Keratinocyte (primary cell): ENCODE results near the gene FREM2. TPM values are rescaled to one million over a fixed set of nuclear protein-coding genes. Genes with fewer than 3 reads are reported as not detected.

Source experiments
- DNase-seq: peaks from one replicate; pipeline ENCODE4 v3.0.0-alpha.2; 2011; ENCODE audit warnings: low read depth, missing footprints, low spot score
- FAIRE-seq: peaks from 2 replicates; lab custom pipeline; 2011; peaks lifted over from hg19 to GRCh38; lab: Jason Lieb, UNC
- H2AFZ ChIP-seq: 2 replicates; pipeline ENCODE4 v1.6.0; 2012; ENCODE audit warnings: low read length, control low read depth, inconsistent platforms; ENCODE audit not compliant: control insufficient read depth
- H3K27ac ChIP-seq: 2 replicates; pipeline ENCODE4 v1.5.1; 2011; ENCODE audit warnings: low read length; ENCODE audit not compliant: control insufficient read depth, insufficient read depth
- H3K27me3 ChIP-seq: 3 replicates; pipeline ENCODE4 v1.6.0; 2011; ENCODE audit warnings: low read length; ENCODE audit not compliant: control insufficient read depth, insufficient read depth; ENCODE audit errors: extremely low read depth
- H3K36me3 ChIP-seq, 2 experiments: 2 replicates in 1 of 2; 3 replicates in 1 of 2; pipeline ENCODE4 v1.5.1; 2011; ENCODE audit warnings: low read length in 2 of 2, mild to moderate bottlenecking in 1 of 2; ENCODE audit not compliant: control insufficient read depth in 2 of 2, insufficient read depth in 2 of 2; ENCODE audit errors: extremely low read depth in 1 of 2
- H3K4me1 ChIP-seq: 3 replicates; pipeline ENCODE4 v1.5.1; 2011; ENCODE audit warnings: low read length; ENCODE audit not compliant: control insufficient read depth, insufficient read depth; ENCODE audit errors: extremely low read depth
- H3K4me2 ChIP-seq: 3 replicates; pipeline ENCODE4 v1.6.0; 2011; ENCODE audit warnings: low read depth, low read length; ENCODE audit not compliant: control insufficient read depth, insufficient read depth; ENCODE audit errors: extremely low read depth
- H3K4me3 ChIP-seq, 3 experiments: fragments of 200-600 bp in 1 of 3; sonication (generic) in 1 of 3; 2 replicates in 2 of 3; 3 replicates in 1 of 3; pipeline ENCODE4 v1.5.1; 2011 to 2016; ENCODE audit warnings: low read length in 3 of 3, mild to moderate bottlenecking in 3 of 3, control low read depth in 2 of 3, inconsistent platforms in 1 of 3, low read depth in 1 of 3, mixed read lengths in 1 of 3, mixed run types in 1 of 3, moderate library complexity in 1 of 3; ENCODE audit not compliant: control insufficient read depth in 2 of 3, insufficient read depth in 2 of 3; ENCODE audit errors: extremely low read depth in 1 of 3
- H3K79me2 ChIP-seq: 2 replicates; pipeline ENCODE4 v1.6.0; 2012; ENCODE audit warnings: low read length; ENCODE audit not compliant: control insufficient read depth, insufficient read depth
- H3K9ac ChIP-seq: 3 replicates; pipeline ENCODE4 v1.6.0; 2011; ENCODE audit warnings: low read length; ENCODE audit not compliant: control insufficient read depth, insufficient read depth; ENCODE audit errors: extremely low read depth
- H3K9me1 ChIP-seq: 3 replicates; pipeline ENCODE4 v1.6.0; 2011; ENCODE audit warnings: low read length; ENCODE audit not compliant: control insufficient read depth, insufficient read depth; ENCODE audit errors: extremely low read depth
- H3K9me3 ChIP-seq: 2 replicates; pipeline ENCODE4 v1.5.1; 2012; ENCODE audit warnings: low read depth, low read length; ENCODE audit not compliant: control insufficient read depth
- H4K20me1 ChIP-seq: 3 replicates; pipeline ENCODE4 v1.6.0; 2011; ENCODE audit warnings: low read length; ENCODE audit not compliant: control insufficient read depth, insufficient read depth; ENCODE audit errors: extremely low read depth
- EZH2 ChIP-seq: IDR thresholded peaks from one replicate; pipeline ENCODE4 v1.6.1; 2012; ENCODE audit warnings: inconsistent platforms, mild to moderate bottlenecking, low read length, moderate library complexity
- dilution Hi-C: fragments of 300-500 bp; cut with MboI; formaldehyde crosslinking; loops from one replicate; pipeline ENCODE4 v1.7.0; 2020; ENCODE audit warnings: low sequenced_read_pairs; ENCODE audit not compliant: extremely low pct_ligation_motif_present
- polyA plus RNA-seq, 5 experiments: library from polyadenylated mRNA; depleted of rRNA in 3 of 5; stranded (reverse) in 3 of 5; stranded (forward) in 1 of 5; unstranded in 1 of 5; fragments of >200 nt; gene quantifications; 1 replicate in 1 of 5; 2 replicates in 3 of 5; 3 replicates in 1 of 5; pipeline versions ENCODE4 v1.2.1 to v1.2.3, GENCODE V29; 2011 to 2012; ENCODE audit warnings: missing spikeins in 2 of 5, low read depth in 1 of 5, low replicate concordance in 1 of 5
- small RNA-seq, 3 experiments: library from RNA; depleted of rRNA; stranded (forward); fragments of <200 nt; gene quantifications; one replicate each; pipeline ENCODE3, GENCODE V24; 2012; ENCODE audit warnings: low read depth in 3 of 3, low replicate concordance in 1 of 3; ENCODE audit not compliant: insufficient read length in 3 of 3
- TF ChIP-seq, protein P1 (sequence below), 3 experiments: IDR thresholded peaks in 1 of 3; conservative IDR thresholded peaks in 1 of 3; optimal IDR thresholded peaks in 1 of 3; 2 replicates in 2 of 3; 3 replicates in 1 of 3; pipeline versions ENCODE3 to v1.5.1; 2011; ENCODE audit warnings: low read length in 3 of 3, mild to moderate bottlenecking in 3 of 3, moderate library complexity in 2 of 3, control low read depth in 1 of 3, inconsistent platforms in 1 of 3; ENCODE audit not compliant: insufficient read depth in 2 of 3; ENCODE audit errors: extremely low read depth in 1 of 3

FREM2 gene
- polyA plus RNA-seq, 1 donor (not counting 4 experiments of a cell fraction or from before 2014, with no cell fraction given): 0.01 TPM

GRCh38 chr13:38933786-38934185 is 246.9 kb downstream of the FREM2 start:
- no peak for DNase-seq
- dilution Hi-C loops: no loop called here
- Histone ChIP-seq H3K27me3 (no peaks in the 10 kb centered on the region), H3K9me1 (no peaks in the 10 kb centered on the region), H3K9me3 (no peaks in the 10 kb centered on the region), H4K20me1 (no peaks in the 10 kb centered on the region), H3K4me3 (no peak overlapping the region), H3K79me2 (no peaks in the 10 kb centered on the region), H2AFZ (no peak overlapping the region), H3K4me1 (no peaks in the 10 kb centered on the region), H3K36me3 (no peaks in the 10 kb centered on the region), H3K27ac (no peak overlapping the region), H3K9ac (no peak overlapping the region), H3K4me2 (no peak overlapping the region)
- FAIRE-seq: no peak
- TF ChIP-seq EZH2: no peak
- TF ChIP-seq, protein P1, sequence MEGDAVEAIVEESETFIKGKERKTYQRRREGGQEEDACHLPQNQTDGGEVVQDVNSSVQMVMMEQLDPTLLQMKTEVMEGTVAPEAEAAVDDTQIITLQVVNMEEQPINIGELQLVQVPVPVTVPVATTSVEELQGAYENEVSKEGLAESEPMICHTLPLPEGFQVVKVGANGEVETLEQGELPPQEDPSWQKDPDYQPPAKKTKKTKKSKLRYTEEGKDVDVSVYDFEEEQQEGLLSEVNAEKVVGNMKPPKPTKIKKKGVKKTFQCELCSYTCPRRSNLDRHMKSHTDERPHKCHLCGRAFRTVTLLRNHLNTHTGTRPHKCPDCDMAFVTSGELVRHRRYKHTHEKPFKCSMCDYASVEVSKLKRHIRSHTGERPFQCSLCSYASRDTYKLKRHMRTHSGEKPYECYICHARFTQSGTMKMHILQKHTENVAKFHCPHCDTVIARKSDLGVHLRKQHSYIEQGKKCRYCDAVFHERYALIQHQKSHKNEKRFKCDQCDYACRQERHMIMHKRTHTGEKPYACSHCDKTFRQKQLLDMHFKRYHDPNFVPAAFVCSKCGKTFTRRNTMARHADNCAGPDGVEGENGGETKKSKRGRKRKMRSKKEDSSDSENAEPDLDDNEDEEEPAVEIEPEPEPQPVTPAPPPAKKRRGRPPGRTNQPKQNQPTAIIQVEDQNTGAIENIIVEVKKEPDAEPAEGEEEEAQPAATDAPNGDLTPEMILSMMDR (optimal IDR thresholded peaks at IDR 0.05 in 1 of 3, IDR thresholded peaks at IDR 0.05 in 1 of 3, conservative IDR thresholded peaks at IDR 0.05 in 1 of 3; ENCODE audit: extremely low read depth in 1 of 3, insufficient read depth in 2 of 3, low read length in 3 of 3): no peak

Small RNA genes lying within 50 kb of the gene (small RNA-seq; reads per million reads assigned to genes)
- gene PLA2G12AP2 (0 reads per million in 3 experiments), gene RNU6-56P (0 reads per million in 3 experiments)
